Keratinocyte (primary cell): ENCODE data around the gene ATP10D. TPM values are rescaled to one million over a fixed set of nuclear protein-coding genes. Genes with fewer than 3 reads are reported as not detected.

ENCODE experiments used
- DNase-seq: peaks from one replicate; pipeline ENCODE4 v3.0.0-alpha.2; 2011; ENCODE audit warnings: low read depth, missing footprints, low spot score
- FAIRE-seq: peaks from 2 replicates; lab custom pipeline; 2011; peaks lifted over from hg19 to GRCh38; lab: Jason Lieb, UNC
- H2AFZ ChIP-seq: 2 replicates; pipeline ENCODE4 v1.6.0; 2012; ENCODE audit warnings: low read length, control low read depth, inconsistent platforms; ENCODE audit not compliant: control insufficient read depth
- H3K27ac ChIP-seq: 2 replicates; pipeline ENCODE4 v1.5.1; 2011; ENCODE audit warnings: low read length; ENCODE audit not compliant: control insufficient read depth, insufficient read depth
- H3K27me3 ChIP-seq: 3 replicates; pipeline ENCODE4 v1.6.0; 2011; ENCODE audit warnings: low read length; ENCODE audit not compliant: control insufficient read depth, insufficient read depth; ENCODE audit errors: extremely low read depth
- H3K36me3 ChIP-seq, 2 experiments: 2 replicates in 1 of 2; 3 replicates in 1 of 2; pipeline ENCODE4 v1.5.1; 2011; ENCODE audit warnings: low read length in 2 of 2, mild to moderate bottlenecking in 1 of 2; ENCODE audit not compliant: control insufficient read depth in 2 of 2, insufficient read depth in 2 of 2; ENCODE audit errors: extremely low read depth in 1 of 2
- H3K4me1 ChIP-seq: 3 replicates; pipeline ENCODE4 v1.5.1; 2011; ENCODE audit warnings: low read length; ENCODE audit not compliant: control insufficient read depth, insufficient read depth; ENCODE audit errors: extremely low read depth
- H3K4me2 ChIP-seq: 3 replicates; pipeline ENCODE4 v1.6.0; 2011; ENCODE audit warnings: low read depth, low read length; ENCODE audit not compliant: control insufficient read depth, insufficient read depth; ENCODE audit errors: extremely low read depth
- H3K4me3 ChIP-seq, 3 experiments: fragments of 200-600 bp in 1 of 3; sonication (generic) in 1 of 3; 2 replicates in 2 of 3; 3 replicates in 1 of 3; pipeline ENCODE4 v1.5.1; 2011 to 2016; ENCODE audit warnings: low read length in 3 of 3, mild to moderate bottlenecking in 3 of 3, control low read depth in 2 of 3, inconsistent platforms in 1 of 3, low read depth in 1 of 3, mixed read lengths in 1 of 3, mixed run types in 1 of 3, moderate library complexity in 1 of 3; ENCODE audit not compliant: control insufficient read depth in 2 of 3, insufficient read depth in 2 of 3; ENCODE audit errors: extremely low read depth in 1 of 3
- H3K79me2 ChIP-seq: 2 replicates; pipeline ENCODE4 v1.6.0; 2012; ENCODE audit warnings: low read length; ENCODE audit not compliant: control insufficient read depth, insufficient read depth
- H3K9ac ChIP-seq: 3 replicates; pipeline ENCODE4 v1.6.0; 2011; ENCODE audit warnings: low read length; ENCODE audit not compliant: control insufficient read depth, insufficient read depth; ENCODE audit errors: extremely low read depth
- H3K9me1 ChIP-seq: 3 replicates; pipeline ENCODE4 v1.6.0; 2011; ENCODE audit warnings: low read length; ENCODE audit not compliant: control insufficient read depth, insufficient read depth; ENCODE audit errors: extremely low read depth
- H3K9me3 ChIP-seq: 2 replicates; pipeline ENCODE4 v1.5.1; 2012; ENCODE audit warnings: low read depth, low read length; ENCODE audit not compliant: control insufficient read depth
- H4K20me1 ChIP-seq: 3 replicates; pipeline ENCODE4 v1.6.0; 2011; ENCODE audit warnings: low read length; ENCODE audit not compliant: control insufficient read depth, insufficient read depth; ENCODE audit errors: extremely low read depth
- CTCF ChIP-seq, 3 experiments: IDR thresholded peaks in 1 of 3; conservative IDR thresholded peaks in 1 of 3; optimal IDR thresholded peaks in 1 of 3; 2 replicates in 2 of 3; 3 replicates in 1 of 3; pipeline versions ENCODE3 to v1.5.1; 2011; ENCODE audit warnings: low read length in 3 of 3, mild to moderate bottlenecking in 3 of 3, moderate library complexity in 2 of 3, control low read depth in 1 of 3, inconsistent platforms in 1 of 3; ENCODE audit not compliant: insufficient read depth in 2 of 3; ENCODE audit errors: extremely low read depth in 1 of 3
- EZH2 ChIP-seq: IDR thresholded peaks from one replicate; pipeline ENCODE4 v1.6.1; 2012; ENCODE audit warnings: inconsistent platforms, mild to moderate bottlenecking, low read length, moderate library complexity
- dilution Hi-C: fragments of 300-500 bp; cut with MboI; formaldehyde crosslinking; loops from one replicate; pipeline ENCODE4 v1.7.0; 2020; ENCODE audit warnings: low sequenced_read_pairs; ENCODE audit not compliant: extremely low pct_ligation_motif_present
- polyA plus RNA-seq, 5 experiments: library from polyadenylated mRNA; depleted of rRNA in 3 of 5; stranded (reverse) in 3 of 5; stranded (forward) in 1 of 5; unstranded in 1 of 5; fragments of >200 nt; gene quantifications; 1 replicate in 1 of 5; 2 replicates in 3 of 5; 3 replicates in 1 of 5; pipeline versions ENCODE4 v1.2.1 to v1.2.3, GENCODE V29; 2011 to 2012; ENCODE audit warnings: missing spikeins in 2 of 5, low read depth in 1 of 5, low replicate concordance in 1 of 5

Gene ATP10D
- polyA plus RNA-seq, 1 donor (not counting 4 experiments of a cell fraction or from before 2014, with no cell fraction given), result 97.3 TPM

GRCh38 chr4:47532658-47533057 is 47.6 kb downstream of the ATP10D start:
- Histone ChIP-seq H4K20me1 (no peaks in the 10 kb centered on the region), H2AFZ (no peak overlapping the region), H3K36me3 (peaks cover 4 to 11% of the 10 kb centered on the region in 2 experiments), H3K4me1 (peaks cover 48% of the 10 kb centered on the region), H3K79me2 (peaks cover 13% of the 10 kb centered on the region), H3K9me1 (no peaks in the 10 kb centered on the region), H3K9me3 (peaks cover 6% of the 10 kb centered on the region), H3K4me3 (no peak overlapping the region), H3K27me3 (no peaks in the 10 kb centered on the region), H3K27ac (peak overlapping the region; percentile 7), H3K4me2 (peak overlapping the region; percentile 17), H3K9ac (no peak overlapping the region)
- dilution Hi-C loops, result no loop called here
- no peak for TF ChIP-seq CTCF (optimal IDR thresholded peaks at IDR 0.05 in 1 of 3, IDR thresholded peaks at IDR 0.05 in 1 of 3, conservative IDR thresholded peaks at IDR 0.05 in 1 of 3; ENCODE audit: extremely low read depth in 1 of 3, insufficient read depth in 2 of 3, low read length in 3 of 3)
- TF ChIP-seq EZH2, result no peak
- FAIRE-seq (peak; percentile 55), DNase-seq (no peak)

- FAIRE-seq (peak; percentile 55), DNase-seq (no peak)
- TF ChIP-seq EZH2 (no peak), CTCF (optimal IDR thresholded peaks at IDR 0.05 in 1 of 3, IDR thresholded peaks at IDR 0.05 in 1 of 3, conservative IDR thresholded peaks at IDR 0.05 in 1 of 3; ENCODE audit: extremely low read depth in 1 of 3, insufficient read depth in 2 of 3, low read length in 3 of 3) (no peak)
- Histone ChIP-seq H3K9ac (no peak overlapping the region), H3K9me3 (peaks cover 6% of the 10 kb centered on the region), H3K4me2 (no peak overlapping the region), H3K27ac (no peak overlapping the region), H3K4me3 (no peak overlapping the region), H4K20me1 (no peaks in the 10 kb centered on the region), H2AFZ (no peak overlapping the region), H3K79me2 (peaks cover 13% of the 10 kb centered on the region), H3K36me3 (peaks cover 4 to 11% of the 10 kb centered on the region in 2 experiments), H3K9me1 (no peaks in the 10 kb centered on the region), H3K4me1 (peaks cover 44% of the 10 kb centered on the region), H3K27me3 (no peaks in the 10 kb centered on the region)
- dilution Hi-C loops, result no loop called here
These were observed 48.7 kb downstream of the ATP10D start for GRCh38 chr4:47533689-47534347.
